Psoas muscle (tissue), 8 donors: Measurements from ENCODE around the gene MUTYH. TPM values are rescaled to one million over a fixed set of nuclear protein-coding genes. Genes with fewer than 3 reads are reported as not detected.

ENCODE experiments used
- ATAC-seq, 4 donors: fragments of 200-7000 bp; cut with Tn5 transposase; one replicate each; pipeline ENCODE4 v1.9.1; 2020; ENCODE audit warnings: moderate library complexity in 3 of 4, mild to moderate bottlenecking in 2 of 4
- DNase-seq, 2 donors: peaks; one replicate each; pipeline ENCODE4 v3.0.0-alpha.2; 2020
- H3K27ac ChIP-seq: fragments of 200-600 bp; one replicate; pipeline ENCODE4 v1.8.0; 2022
- H3K27me3 ChIP-seq, 3 donors: fragments of 200-600 bp in 1 of 3; one replicate each; pipeline versions ENCODE4 v1.6.1 to v1.8.0; 2013 to 2022; ENCODE audit warnings: low read length in 2 of 3, mild to moderate bottlenecking in 2 of 3, moderate library complexity in 1 of 3; ENCODE audit not compliant: insufficient read depth in 3 of 3
- H3K36me3 ChIP-seq, 2 donors: fragments of 200-600 bp in 1 of 2; one replicate each; pipeline versions ENCODE4 v1.6.1 to v1.8.0; 2013 to 2022; ENCODE audit warnings: low read depth in 1 of 2, mild to moderate bottlenecking in 1 of 2, moderate library complexity in 1 of 2; ENCODE audit not compliant: insufficient read depth in 1 of 2
- H3K4me1 ChIP-seq: fragments of 200-600 bp; one replicate; pipeline ENCODE4 v1.8.0; 2022
- H3K4me3 ChIP-seq: fragments of 200-600 bp; one replicate; pipeline ENCODE4 v1.8.0; 2022; ENCODE audit warnings: mild to moderate bottlenecking
- H3K9me3 ChIP-seq: fragments of 200-600 bp; one replicate; pipeline ENCODE4 v1.8.0; 2022
- WGBS, 3 donors: extraction: QIAGEN DNeasy Blood & Tissue Kit; methylation state at CpG; one replicate each; pipeline versions ENCODE4 v1.1.6 to v1.1.7; 2013; 5-methylcytosine and 5-hydroxymethylcytosine counted together
- intact Hi-C, 2 donors: fragments of 100-400 bp; cut with DNase I; formaldehyde crosslinking; loops; one replicate each; pipeline versions ENCODE4 v1.11.0 to v1.14.2; 2022
- polyA plus RNA-seq, 3 donors: library from polyadenylated mRNA; stranded (reverse); fragments of 200-250 nt; gene quantifications; one replicate each; pipeline ENCODE4 v1.2.3, GENCODE V29; 2013
- total RNA-seq, 4 donors: library from RNA; stranded (reverse); fragmentation: NEBNext Ultra II Directional in 2 of 4; extraction: Animal tissue kit (Norgen Biotek cat#: 25700) in 2 of 4; gene quantifications; one replicate each; pipeline versions ENCODE4 v1.2.1 to v1.2.4, GENCODE V29; 2021 to 2023
- TF ChIP-seq, protein P1 (sequence below): fragments of 200-600 bp; IDR thresholded peaks from one replicate; pipeline ENCODE4 v1.8.0; 2022; ENCODE audit warnings: antibody characterized with exemption
- donor health status: healthy with polysubstance abuse.
- donor health status: DM: no; HTN: no; CAD: no; lungs with moderate emphysema.
- donor health status: Bipolar disorder and iron deficiency.
- donor health status: healthy.
- donor health status: DM: yes; HTN: yes; CAD: no.
- donor health status: DM: no; HTN: no; CAD: no.
- donor health status: DM: no; HTN: no; CAD: no.
- donor health status: DM: yes; HTN: yes; CAD: no.

The MUTYH gene
- total and polyA plus RNA-seq, 7 donors = 7.7 to 16.6 (median 8.4) TPM

DNA sequence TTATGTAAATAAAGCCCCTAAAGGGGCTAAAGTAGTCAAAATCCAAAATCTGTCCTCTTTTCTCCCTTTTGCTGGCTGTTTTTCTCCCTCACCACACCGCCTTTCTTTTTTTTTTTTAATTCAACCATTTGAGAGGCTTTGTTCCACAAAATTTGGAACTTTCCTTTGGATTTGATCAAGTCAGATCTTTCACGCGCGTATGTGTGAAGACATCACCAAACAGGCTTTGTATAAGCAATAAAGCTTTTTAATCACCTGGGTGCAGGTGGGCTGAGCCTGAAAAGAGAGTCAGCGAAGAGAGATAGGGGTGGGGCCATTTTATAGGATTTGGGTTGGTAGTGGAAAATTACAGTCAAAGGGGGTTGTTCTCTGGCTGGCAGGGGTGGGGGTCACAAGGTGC, 18.8 kb downstream of the MUTYH start:
- DNase-seq (no peak), ATAC-seq (no peak)
- no peaks in the 10 kb centered on the region for H3K4me1 ChIP-seq
- no peaks in the 10 kb centered on the region for H3K9me3 ChIP-seq
- TF ChIP-seq, protein P1, sequence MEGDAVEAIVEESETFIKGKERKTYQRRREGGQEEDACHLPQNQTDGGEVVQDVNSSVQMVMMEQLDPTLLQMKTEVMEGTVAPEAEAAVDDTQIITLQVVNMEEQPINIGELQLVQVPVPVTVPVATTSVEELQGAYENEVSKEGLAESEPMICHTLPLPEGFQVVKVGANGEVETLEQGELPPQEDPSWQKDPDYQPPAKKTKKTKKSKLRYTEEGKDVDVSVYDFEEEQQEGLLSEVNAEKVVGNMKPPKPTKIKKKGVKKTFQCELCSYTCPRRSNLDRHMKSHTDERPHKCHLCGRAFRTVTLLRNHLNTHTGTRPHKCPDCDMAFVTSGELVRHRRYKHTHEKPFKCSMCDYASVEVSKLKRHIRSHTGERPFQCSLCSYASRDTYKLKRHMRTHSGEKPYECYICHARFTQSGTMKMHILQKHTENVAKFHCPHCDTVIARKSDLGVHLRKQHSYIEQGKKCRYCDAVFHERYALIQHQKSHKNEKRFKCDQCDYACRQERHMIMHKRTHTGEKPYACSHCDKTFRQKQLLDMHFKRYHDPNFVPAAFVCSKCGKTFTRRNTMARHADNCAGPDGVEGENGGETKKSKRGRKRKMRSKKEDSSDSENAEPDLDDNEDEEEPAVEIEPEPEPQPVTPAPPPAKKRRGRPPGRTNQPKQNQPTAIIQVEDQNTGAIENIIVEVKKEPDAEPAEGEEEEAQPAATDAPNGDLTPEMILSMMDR = no peak
- no peaks in the 10 kb centered on the region for H3K27me3 ChIP-seq
- 86 to 89% (median 88%) methylated on average over 5 of the region's 5 CpGs for WGBS, 3 donors
- no peak overlapping the region for H3K4me3 ChIP-seq
- intact Hi-C loops = no loop called here
- H3K36me3 ChIP-seq = no peaks in the 10 kb centered on the region
- H3K27ac ChIP-seq = no peak overlapping the region

DNA sequence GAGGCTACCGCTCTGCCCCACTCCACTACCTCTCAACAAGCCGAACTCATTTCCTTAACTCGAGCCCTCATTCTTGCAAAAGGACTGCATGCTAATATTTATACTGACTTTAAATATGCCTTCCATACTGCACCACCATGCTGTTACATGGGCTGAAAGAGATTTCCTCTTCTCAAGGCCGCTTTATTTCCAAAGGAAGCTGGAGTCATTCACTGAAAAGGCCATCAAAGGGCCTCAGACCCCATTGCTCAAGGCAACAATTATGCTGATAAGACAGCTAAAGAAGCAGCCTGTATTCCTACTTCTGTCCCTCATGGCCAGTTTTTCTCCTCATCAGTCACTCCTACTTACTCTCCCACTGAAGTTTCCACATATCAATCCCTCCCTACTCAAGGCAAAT, 20.5 kb downstream of the MUTYH start:
- intact Hi-C loops = no loop called here
- no peak for ATAC-seq
- Histone ChIP-seq H3K27me3 (no peaks in the 10 kb centered on the region), H3K27ac (no peak overlapping the region), H3K9me3 (no peaks in the 10 kb centered on the region), H3K4me1 (no peaks in the 10 kb centered on the region), H3K4me3 (no peak overlapping the region), H3K36me3 (no peaks in the 10 kb centered on the region)
- TF ChIP-seq, protein P1 = no peak
- DNase-seq = no peak
- 78 to 87% (median 84%) methylated on average over 4 of the region's 4 CpGs for WGBS, 3 donors

DNA sequence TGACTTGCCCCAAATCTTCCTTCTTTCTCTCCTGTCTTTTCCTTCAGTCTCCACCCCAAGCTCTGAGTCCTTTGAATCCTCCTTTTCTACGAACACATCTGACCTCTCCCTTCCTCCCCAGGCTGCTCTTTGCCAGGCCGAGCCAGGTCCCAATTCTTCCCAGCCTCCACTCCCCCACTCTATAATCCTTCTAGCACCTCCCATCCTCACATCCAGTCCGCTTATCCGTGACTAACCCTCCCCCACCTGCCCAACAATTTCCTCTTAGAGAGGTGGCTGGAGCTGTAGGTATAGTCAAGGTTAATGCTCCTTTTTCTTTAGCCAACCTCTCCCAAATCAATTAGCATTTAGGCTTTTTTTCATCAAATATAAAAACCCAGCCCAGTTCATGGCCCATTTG, 23.1 kb downstream of the MUTYH start:
- TF ChIP-seq, protein P1 = no peak
- Histone ChIP-seq H3K4me1 (no peaks in the 10 kb centered on the region), H3K4me3 (no peak overlapping the region), H3K9me3 (no peaks in the 10 kb centered on the region), H3K27ac (no peak overlapping the region), H3K27me3 (no peaks in the 10 kb centered on the region), H3K36me3 (no peaks in the 10 kb centered on the region)
- WGBS, 3 donors = 52 to 62% (median 59%) methylated on average over 4 of the region's 4 CpGs
- DNase-seq (no peak), ATAC-seq (no peak)
- intact Hi-C loops = no loop called here

DNA sequence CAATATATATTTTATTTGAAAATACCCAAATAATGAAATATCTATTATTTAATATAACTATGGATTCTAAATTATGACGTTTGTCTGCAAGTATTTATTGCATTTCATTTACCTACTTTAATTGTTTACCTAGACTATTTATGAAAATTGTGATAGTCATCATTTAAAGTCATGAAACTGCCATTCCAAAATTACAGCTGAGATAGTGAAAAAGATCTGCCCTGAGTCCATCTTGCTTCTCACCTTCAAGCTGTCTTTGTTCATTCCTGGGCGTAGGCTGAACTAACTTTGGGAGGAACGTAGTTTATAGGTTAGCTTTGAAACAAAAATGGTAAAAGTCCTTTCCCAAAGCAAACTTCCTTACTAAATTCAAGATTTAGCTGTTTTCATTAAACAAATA, 26.0 kb downstream of the MUTYH start:
- 83 to 90% (median 87%) methylated on average over 3 of the region's 3 CpGs for WGBS, 3 donors
- DNase-seq = no peak
- TF ChIP-seq, protein P1 = no peak
- no peak for ATAC-seq
- Histone ChIP-seq H3K27me3 (no peaks in the 10 kb centered on the region), H3K4me1 (no peaks in the 10 kb centered on the region), H3K9me3 (no peaks in the 10 kb centered on the region), H3K4me3 (no peak overlapping the region), H3K36me3 (no peaks in the 10 kb centered on the region), H3K27ac (no peak overlapping the region)
- intact Hi-C loops = no loop called here

DNA sequence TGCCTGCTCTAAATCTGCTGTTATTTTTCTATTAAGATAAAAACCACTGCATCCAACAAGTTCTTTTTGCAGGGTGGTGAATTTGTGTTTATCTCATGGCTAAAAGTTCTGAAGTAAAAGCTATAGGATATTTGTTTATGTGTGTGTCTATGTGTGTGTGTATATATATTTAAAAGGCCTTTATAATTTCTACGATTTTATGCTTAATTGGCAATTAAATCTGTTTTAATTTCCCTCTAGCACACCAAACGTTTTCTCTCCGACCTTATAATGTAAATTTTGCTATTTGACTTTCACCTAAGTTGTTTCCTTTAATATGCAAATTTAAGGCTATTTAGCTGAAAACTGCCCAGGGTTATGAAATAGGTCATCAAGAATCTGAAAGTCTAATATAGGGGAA, 33.3 kb downstream of the MUTYH start:
- WGBS, 3 donors = 79 to 85% (median 81%) methylated on average over 3 of the region's 3 CpGs
- Histone ChIP-seq H3K36me3 (no peaks in the 10 kb centered on the region), H3K27me3 (no peaks in the 10 kb centered on the region), H3K27ac (no peak overlapping the region), H3K4me3 (no peak overlapping the region), H3K4me1 (peaks cover 14% of the 10 kb centered on the region), H3K9me3 (no peaks in the 10 kb centered on the region)
- ATAC-seq (no peak), DNase-seq (no peak)
- intact Hi-C loops = loop anchor here in 1 of 2 donors (5.0 kb wide), 1 partner anchor 190 kb away; no protein-coding TSS in a partner anchor
- TF ChIP-seq, protein P1 = no peak
